ENCODE results near the gene BRAF. TPM values are rescaled to one million over a fixed set of nuclear protein-coding genes. Genes with fewer than 3 reads are reported as not detected.

The BRAF gene
- total RNA-seq, 1 donor from 2014 or later, result 19.8 TPM

- no peak overlapping the region for H3K4me3 Mint-ChIP-seq (ENCODE audit: unreplicated experiment)
- no peaks in the 10 kb centered on the region for H3K9me3 Mint-ChIP-seq (ENCODE audit: low read depth)
- H3K4me1 Mint-ChIP-seq (ENCODE audit: low read depth), result peaks cover 13% of the 10 kb centered on the region
- peaks cover 5% of the 10 kb centered on the region for H3K36me3 Mint-ChIP-seq (ENCODE audit: low read depth)
- TF ChIP-seq, protein P1, sequence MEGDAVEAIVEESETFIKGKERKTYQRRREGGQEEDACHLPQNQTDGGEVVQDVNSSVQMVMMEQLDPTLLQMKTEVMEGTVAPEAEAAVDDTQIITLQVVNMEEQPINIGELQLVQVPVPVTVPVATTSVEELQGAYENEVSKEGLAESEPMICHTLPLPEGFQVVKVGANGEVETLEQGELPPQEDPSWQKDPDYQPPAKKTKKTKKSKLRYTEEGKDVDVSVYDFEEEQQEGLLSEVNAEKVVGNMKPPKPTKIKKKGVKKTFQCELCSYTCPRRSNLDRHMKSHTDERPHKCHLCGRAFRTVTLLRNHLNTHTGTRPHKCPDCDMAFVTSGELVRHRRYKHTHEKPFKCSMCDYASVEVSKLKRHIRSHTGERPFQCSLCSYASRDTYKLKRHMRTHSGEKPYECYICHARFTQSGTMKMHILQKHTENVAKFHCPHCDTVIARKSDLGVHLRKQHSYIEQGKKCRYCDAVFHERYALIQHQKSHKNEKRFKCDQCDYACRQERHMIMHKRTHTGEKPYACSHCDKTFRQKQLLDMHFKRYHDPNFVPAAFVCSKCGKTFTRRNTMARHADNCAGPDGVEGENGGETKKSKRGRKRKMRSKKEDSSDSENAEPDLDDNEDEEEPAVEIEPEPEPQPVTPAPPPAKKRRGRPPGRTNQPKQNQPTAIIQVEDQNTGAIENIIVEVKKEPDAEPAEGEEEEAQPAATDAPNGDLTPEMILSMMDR (IDR thresholded peaks at IDR 0.05), result no peak
- no peak for DNase-seq (ENCODE audit: low spot score)
- no peaks in the 10 kb centered on the region for H3K27me3 Mint-ChIP-seq (ENCODE audit: low read depth)
- no peak overlapping the region for H3K27ac Mint-ChIP-seq (ENCODE audit: unreplicated experiment)
Observed at GRCh38 chr7:140704205-140704604, 220.5 kb downstream of the BRAF start.

- Mint-ChIP-seq H3K27ac (ENCODE audit: unreplicated experiment) (no peak overlapping the region), H3K36me3 (ENCODE audit: low read depth) (peaks cover 5% of the 10 kb centered on the region), H3K9me3 (ENCODE audit: low read depth) (no peaks in the 10 kb centered on the region), H3K27me3 (ENCODE audit: low read depth) (no peaks in the 10 kb centered on the region), H3K4me1 (ENCODE audit: low read depth) (peaks cover 23% of the 10 kb centered on the region), H3K4me3 (ENCODE audit: unreplicated experiment) (no peak overlapping the region)
- DNase-seq (ENCODE audit: low spot score), result no peak
- TF ChIP-seq, protein P1 (IDR thresholded peaks at IDR 0.05), result no peak
Observed at GRCh38 chr7:140702774-140703173, 222.0 kb downstream of the BRAF start.

DNA sequence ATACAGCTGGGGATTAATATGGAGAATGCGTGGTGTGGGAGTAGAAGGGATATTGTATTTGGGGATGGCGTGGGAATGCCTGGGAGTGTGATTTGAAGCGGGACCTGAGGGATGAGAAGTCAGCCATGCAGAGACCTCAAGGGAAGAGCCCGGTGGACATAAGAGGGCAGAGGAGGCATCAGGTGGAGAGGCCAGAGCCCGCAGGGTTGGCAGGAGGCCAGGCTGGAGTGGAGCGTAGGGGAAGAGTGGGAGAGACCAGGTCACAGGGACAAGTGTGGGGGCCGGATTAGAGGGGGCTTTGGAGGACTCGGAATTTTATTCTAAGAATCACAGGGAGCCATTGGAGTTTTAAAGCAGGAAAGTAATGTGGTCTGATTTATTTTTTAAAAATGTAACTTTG lies 226.3 kb downstream of the BRAF start:
- TF ChIP-seq, protein P1 (IDR thresholded peaks at IDR 0.05), result no peak
- Mint-ChIP-seq H3K27me3 (ENCODE audit: low read depth) (no peaks in the 10 kb centered on the region), H3K36me3 (ENCODE audit: low read depth) (peaks cover 3% of the 10 kb centered on the region), H3K9me3 (ENCODE audit: low read depth) (no peaks in the 10 kb centered on the region), H3K27ac (ENCODE audit: unreplicated experiment) (no peak overlapping the region), H3K4me3 (ENCODE audit: unreplicated experiment) (peak overlapping the region; percentile 99), H3K4me1 (ENCODE audit: low read depth) (peaks cover 38% of the 10 kb centered on the region)
- no peak for DNase-seq (ENCODE audit: low spot score)

- Mint-ChIP-seq H3K4me1 (ENCODE audit: low read depth) (peaks cover 33% of the 10 kb centered on the region), H3K27ac (ENCODE audit: unreplicated experiment) (peak overlapping the region; percentile 98), H3K4me3 (ENCODE audit: unreplicated experiment) (peak overlapping the region; percentile 99), H3K36me3 (ENCODE audit: low read depth) (peaks cover 2% of the 10 kb centered on the region), H3K9me3 (ENCODE audit: low read depth) (no peaks in the 10 kb centered on the region), H3K27me3 (ENCODE audit: low read depth) (no peaks in the 10 kb centered on the region)
- TF ChIP-seq, protein P1 (IDR thresholded peaks at IDR 0.05), result no peak
- no peak for DNase-seq (ENCODE audit: low spot score)
Observed at GRCh38 chr7:140697447-140698143, 227.1 kb downstream of the BRAF start.

DNA sequence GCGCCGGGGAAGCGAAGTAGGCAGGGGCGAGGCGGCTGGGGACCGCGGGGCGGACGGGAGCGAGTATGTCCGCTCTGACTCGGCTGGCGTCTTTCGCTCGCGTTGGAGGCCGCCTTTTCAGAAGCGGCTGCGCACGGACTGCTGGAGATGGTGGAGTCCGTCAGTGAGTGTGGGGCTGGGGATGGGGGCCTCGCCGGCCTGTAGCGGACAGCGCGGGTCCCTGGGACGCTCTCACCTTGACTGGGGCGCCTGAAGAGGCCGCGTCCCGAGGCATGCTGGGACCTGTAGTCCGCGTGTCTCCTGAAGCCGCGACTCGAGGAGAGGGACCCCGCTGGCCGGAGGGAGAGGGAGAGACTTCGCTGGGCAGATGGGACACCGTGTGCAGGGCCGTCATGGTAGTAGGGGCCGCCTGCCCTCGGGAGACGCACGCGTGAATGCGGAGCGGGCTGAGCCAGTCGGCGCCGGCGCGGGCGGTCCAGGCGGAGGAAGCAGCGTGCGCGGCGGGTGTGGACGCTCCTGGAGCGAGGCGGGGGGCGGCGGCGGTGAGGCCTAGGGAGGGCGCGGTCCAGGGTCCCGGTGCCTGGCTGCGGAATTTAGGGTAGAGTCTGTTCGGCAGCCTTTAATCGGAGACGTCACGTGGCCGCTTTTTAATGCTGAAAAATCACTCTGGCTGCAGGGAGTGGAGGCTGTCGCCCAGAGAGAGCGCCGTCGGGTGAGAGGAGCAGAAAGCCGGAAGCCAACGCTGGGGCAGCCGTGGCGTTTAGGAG lies 227.9 kb downstream of the BRAF start, which contains the start of gene NDUFB2:
Gene NDUFB2, plus strand, starts transcription at position 29 of the 767 bp plus-strand sequence. Its CDS starts 37 bp downstream, at position 66.
- H3K36me3 Mint-ChIP-seq (ENCODE audit: low read depth), result peaks cover 6% of the 10 kb centered on the region
- TF ChIP-seq, protein P1 (IDR thresholded peaks at IDR 0.05), result no peak
- peak within 1 kb of the TSS; percentile 99 for H3K4me3 Mint-ChIP-seq (ENCODE audit: unreplicated experiment)
- no peaks in the 10 kb centered on the region for H3K27me3 Mint-ChIP-seq (ENCODE audit: low read depth)
- DNase-seq (ENCODE audit: low spot score), result peak; percentile 98
- peaks cover 31% of the 10 kb centered on the region for H3K4me1 Mint-ChIP-seq (ENCODE audit: low read depth)
- peak within 1 kb of the TSS; percentile 98 for H3K27ac Mint-ChIP-seq (ENCODE audit: unreplicated experiment)
- H3K9me3 Mint-ChIP-seq (ENCODE audit: low read depth), result no peaks in the 10 kb centered on the region
